HepG2 (cell line): ENCODE results near the gene SLC5A6. TPM values are rescaled to one million over a fixed set of nuclear protein-coding genes. Genes with fewer than 3 reads are reported as not detected.
A peak's percentile ranks its signal among the peaks of the same experiment; 100 is the strongest.

ENCODE experiments used
- ARNT2 ChIP-seq: sonication (generic); formaldehyde crosslinking; IDR thresholded peaks from 2 replicates; pipeline ENCODE4 v1.8.0; 2022; ENCODE audit warnings: mild to moderate bottlenecking, low read depth, missing genetic modification reagents, moderate library complexity
- ATF6 ChIP-seq: sonication (generic); formaldehyde crosslinking; conservative IDR thresholded peaks from 2 replicates; pipeline ENCODE4 v1.4.0; 2020; ENCODE audit warnings: missing genetic modification reagents
- CEBPB ChIP-seq: IDR thresholded peaks from 2 replicates; pipeline ENCODE4 v1.6.1; 2011; ENCODE audit warnings: low read depth, low read length, improper control_type of control experiment, borderline replicate concordance
- GATAD1 ChIP-seq: IDR thresholded peaks from 2 replicates; pipeline ENCODE4 v1.6.1; 2016; ENCODE audit warnings: missing genetic modification reagents, missing compliant biosample characterization
- HDAC6 ChIP-seq: fragments of 200-600 bp; sonication (generic); IDR thresholded peaks from 2 replicates; pipeline ENCODE4 v1.7.0; 2017; ENCODE audit warnings: mild to moderate bottlenecking, antibody characterized with exemption, low read length, low read depth
- HNRNPLL ChIP-seq: fragments of 200-400 bp; formaldehyde crosslinking; IDR thresholded peaks from 2 replicates; pipeline ENCODE4 v1.6.1; 2017; ENCODE audit warnings: mild to moderate bottlenecking, low read depth, low read length; ENCODE audit not compliant: poor library complexity, severe bottlenecking
- HOXA5 ChIP-seq: sonication (generic); formaldehyde crosslinking; IDR thresholded peaks from 2 replicates; pipeline ENCODE4 v1.4.0; 2020; ENCODE audit warnings: missing genetic modification reagents
- JUNB ChIP-seq: sonication (generic); formaldehyde crosslinking; IDR thresholded peaks from 2 replicates; pipeline ENCODE4 v1.8.0; 2022; ENCODE audit warnings: missing genetic modification reagents, mild to moderate bottlenecking, borderline replicate concordance
- KMT2A ChIP-seq: sonication (generic); formaldehyde crosslinking; IDR thresholded peaks from 2 replicates; pipeline ENCODE4 v1.4.0; 2020; ENCODE audit warnings: missing genetic modification reagents
- NRL ChIP-seq: sonication (generic); formaldehyde crosslinking; IDR thresholded peaks from 2 replicates; pipeline ENCODE4 v1.5.0; 2020; ENCODE audit warnings: missing genetic modification reagents, mild to moderate bottlenecking, moderate library complexity, borderline replicate concordance
- RFXANK ChIP-seq: IDR thresholded peaks from 2 replicates; pipeline ENCODE4 v1.6.1; 2016
- RXRB ChIP-seq: IDR thresholded peaks from 2 replicates; pipeline ENCODE4 v1.6.1; 2016; ENCODE audit warnings: borderline replicate concordance, missing genetic modification reagents, missing compliant biosample characterization
- SAFB2 ChIP-seq: sonication (generic); formaldehyde crosslinking; IDR thresholded peaks from 2 replicates; pipeline ENCODE4 v1.5.1; 2020; ENCODE audit warnings: missing genetic modification reagents, low read depth, mild to moderate bottlenecking, borderline replicate concordance
- SMARCC2 ChIP-seq: fragments of 450-650 bp; IDR thresholded peaks from 2 replicates; pipeline ENCODE4 v1.6.1; 2017; ENCODE audit warnings: antibody characterized with exemption, mild to moderate bottlenecking
- SOX5 ChIP-seq: IDR thresholded peaks from 2 replicates; pipeline ENCODE4 v1.6.1; 2016; ENCODE audit warnings: borderline replicate concordance
- THRA ChIP-seq: sonication (generic); formaldehyde crosslinking; IDR thresholded peaks from 2 replicates; pipeline ENCODE4 v1.4.0; 2020; ENCODE audit warnings: missing genetic modification reagents, borderline replicate concordance
- ZBTB42 ChIP-seq: sonication (generic); formaldehyde crosslinking; IDR thresholded peaks from 2 replicates; pipeline ENCODE4 v1.5.0; 2020; ENCODE audit warnings: mild to moderate bottlenecking, missing genetic modification reagents
- ZBTB43 ChIP-seq: sonication (generic); formaldehyde crosslinking; conservative IDR thresholded peaks from 2 replicates; pipeline ENCODE4 v1.4.0; 2020; ENCODE audit warnings: missing genetic modification reagents
- ZBTB7A ChIP-seq: sonication (generic); formaldehyde crosslinking; IDR thresholded peaks from 2 replicates; pipeline ENCODE4 v1.8.0; 2022; ENCODE audit warnings: mild to moderate bottlenecking, missing genetic modification reagents
- ZNF20 ChIP-seq: sonication (generic); formaldehyde crosslinking; IDR thresholded peaks from 2 replicates; pipeline ENCODE4 v1.4.0; 2020; ENCODE audit warnings: mild to moderate bottlenecking, moderate library complexity, missing genetic modification reagents
- ZNF432 ChIP-seq: sonication (generic); formaldehyde crosslinking; IDR thresholded peaks from 2 replicates; pipeline ENCODE4 v1.5.0; 2020; ENCODE audit warnings: missing genetic modification reagents, mild to moderate bottlenecking, borderline replicate concordance
- ZNF746 ChIP-seq: sonication (generic); formaldehyde crosslinking; IDR thresholded peaks from 2 replicates; pipeline ENCODE4 v1.8.0; 2022; ENCODE audit warnings: mild to moderate bottlenecking, missing genetic modification reagents
- polyA plus RNA-seq, 8 experiments: library from polyadenylated mRNA; depleted of rRNA in 3 of 8; stranded (reverse) in 7 of 8; unstranded in 1 of 8; fragments of >200 nt; fragmentation: Illumina TruSeq in 4 of 8; extraction: Trizol in 4 of 8; gene quantifications; 2 replicates each; pipeline versions ENCODE4 v1.2.1 to v1.2.3, GENCODE V29; 2011 to 2016; ENCODE audit warnings: low read depth in 4 of 8, missing spikeins in 1 of 8, mixed read lengths in 1 of 8; ENCODE audit not compliant: insufficient read depth in 1 of 8
- total RNA-seq, 5 experiments: library from RNA; depleted of rRNA; stranded (reverse); fragments of >200 nt; fragmentation: Illumina TruSeq; extraction: Trizol; gene quantifications; 2 replicates each; pipeline ENCODE4 v1.2.3, GENCODE V29; 2016; ENCODE audit warnings: low read depth in 1 of 5
- TF ChIP-seq, protein P1 (sequence below): IDR thresholded peaks from 2 replicates; pipeline ENCODE4 v1.6.1; 2016; ENCODE audit warnings: low read depth, borderline replicate concordance

The SLC5A6 gene
- total and polyA plus RNA-seq, 2 of the 13 experiments (the other 11 are each of a cell fraction or from before 2014, with no cell fraction given): 135 to 417 TPM

DNA sequence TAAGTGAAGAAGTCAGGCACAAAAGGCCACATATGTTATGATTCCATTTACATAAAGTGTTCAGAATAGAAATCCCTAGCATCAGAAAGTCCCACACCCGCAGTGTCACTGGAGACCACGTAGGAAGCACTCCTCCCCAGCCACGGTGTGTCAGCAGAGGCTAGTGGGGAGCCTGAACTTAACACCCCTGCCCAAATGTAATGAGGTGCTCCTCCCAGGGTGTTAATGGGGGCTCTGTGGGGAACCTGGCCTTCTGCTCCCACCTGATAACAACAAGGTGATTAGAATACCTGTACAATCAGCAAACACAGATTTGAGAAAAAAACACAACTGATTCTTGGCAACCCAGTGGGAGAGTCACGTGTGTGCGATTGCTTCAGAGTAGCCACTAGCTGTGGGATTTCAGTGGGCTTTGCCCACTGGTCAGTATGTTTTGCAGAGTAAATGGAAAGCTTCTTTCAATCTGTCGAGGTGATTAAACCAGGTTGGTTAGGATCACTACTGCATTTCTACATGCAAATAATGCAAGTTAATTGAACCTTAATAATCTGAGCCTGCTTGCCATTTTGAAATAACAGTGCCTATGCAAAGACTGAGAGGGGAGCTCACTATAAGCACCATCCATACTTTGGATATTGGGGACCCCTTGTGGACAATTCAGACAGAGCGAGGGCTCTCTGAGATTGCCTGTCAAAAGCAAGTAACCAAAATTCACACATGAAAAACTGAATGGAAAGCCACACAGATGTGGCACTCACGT lies 20.8 kb downstream of the SLC5A6 start (continued):
- no peak for TF ChIP-seq SAFB2 (CRISPR knock-in tag)
- peak; percentile 39; the same call in 1 of the 2 replicates for TF ChIP-seq GATAD1 (CRISPR knock-in tag)
- TF ChIP-seq HNRNPLL: no peak
- peak; percentile 53; the same call in 1 of the 2 replicates for TF ChIP-seq SOX5 (CRISPR knock-in tag)
- no peak for TF ChIP-seq HDAC6
- no peak for TF ChIP-seq HOXA5 (CRISPR knock-in tag)
- TF ChIP-seq ZNF432 (CRISPR knock-in tag): no peak
- peak; percentile 63; the same call in 1 of the 2 replicates for TF ChIP-seq RFXANK
- TF ChIP-seq, protein P1, sequence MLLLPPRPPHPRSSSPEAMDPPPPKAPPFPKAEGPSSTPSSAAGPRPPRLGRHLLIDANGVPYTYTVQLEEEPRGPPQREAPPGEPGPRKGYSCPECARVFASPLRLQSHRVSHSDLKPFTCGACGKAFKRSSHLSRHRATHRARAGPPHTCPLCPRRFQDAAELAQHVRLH: no peak
- no peak for TF ChIP-seq ZBTB42 (CRISPR knock-in tag)
- no peak for TF ChIP-seq KMT2A (CRISPR knock-in tag)
- TF ChIP-seq JUNB (CRISPR knock-in tag): no peak
- TF ChIP-seq ZNF20 (CRISPR knock-in tag): no peak
- no peak for TF ChIP-seq SMARCC2
- TF ChIP-seq ZBTB43: no peak
- no peak for TF ChIP-seq CEBPB
- TF ChIP-seq ATF6 (CRISPR knock-in tag): no peak
- TF ChIP-seq ZBTB7A: no peak
- TF ChIP-seq ARNT2 (CRISPR knock-in tag): no peak
- TF ChIP-seq ZNF746 (CRISPR knock-in tag): no peak
- no peak for TF ChIP-seq NRL
- TF ChIP-seq RXRB (CRISPR knock-in tag): peak; percentile 54; the same call in 1 of the 2 replicates
- TF ChIP-seq THRA (CRISPR knock-in tag): peak; percentile 62; the same call in 1 of the 2 replicates
